Body of pancreas (tissue), 4 donors: ENCODE data around the gene PDE9A. TPM values are rescaled to one million over a fixed set of nuclear protein-coding genes. Genes with fewer than 3 reads are reported as not detected.

Experiments used
- ATAC-seq: fragments of 150-250 bp; one replicate; pipeline ENCODE4 v1.9.1; 2016
- DNase-seq, 4 donors: peaks; one replicate each; pipeline ENCODE4 v3.0.0-alpha.2; 2019
- H3K27ac ChIP-seq, 4 donors: fragments of 200-600 bp; sonication (generic); 1 replicate in 3 of 4; 2 replicates in 1 of 4; pipeline versions ENCODE4 v1.5.1 to v1.6.1; 2016 to 2019; ENCODE audit warnings: mild to moderate bottlenecking in 1 of 4, mixed read lengths in 1 of 4, moderate library complexity in 1 of 4
- H3K27me3 ChIP-seq, 2 donors: fragments of 200-600 bp; sonication (generic); one replicate each; pipeline ENCODE4 v1.6.0; 2016; ENCODE audit warnings: mild to moderate bottlenecking in 1 of 2
- H3K36me3 ChIP-seq, 2 donors: fragments of 200-600 bp; sonication (generic); replicated peaks in 1 of 2; 2 replicates each; pipeline ENCODE4 v1.5.1; 2016; ENCODE audit warnings: low read depth in 2 of 2; ENCODE audit not compliant: insufficient read depth in 1 of 2
- H3K4me1 ChIP-seq: fragments of 200-600 bp; sonication (generic); one replicate; pipeline ENCODE4 v1.6.0; 2016
- H3K4me3 ChIP-seq, 2 donors: fragments of 200-600 bp; sonication (generic); 1 replicate in 1 of 2; 2 replicates in 1 of 2; pipeline ENCODE4 v1.5.1; 2016 to 2019
- H3K9me3 ChIP-seq, 3 donors: fragments of 200-600 bp; sonication (generic); 1 replicate in 2 of 3; 2 replicates in 1 of 3; pipeline ENCODE4 v1.5.1; 2016
- CTCF ChIP-seq, 7 experiments: fragments of 450-650 bp in 4 of 7; fragments of 200-600 bp in 3 of 7; sonication (generic) in 3 of 7; IDR thresholded peaks; one replicate each; pipeline ENCODE4 v1.5.1; 2016 to 2019; ENCODE audit warnings: antibody characterized with exemption in 7 of 7
- POLR2A ChIP-seq, 3 donors: fragments of 450-650 bp; IDR thresholded peaks; one replicate each; pipeline ENCODE4 v1.6.1; 2016; ENCODE audit warnings: antibody characterized with exemption in 3 of 3, mild to moderate bottlenecking in 2 of 3
- WGBS, 2 donors: methylation state at CpG; one replicate each; pipeline ENCODE4 v1.1.5; 2017; 5-methylcytosine and 5-hydroxymethylcytosine counted together
- intact Hi-C: fragments of 100-400 bp; cut with DNase I; formaldehyde crosslinking; loops from one replicate; pipeline ENCODE4 v1.15.1; 2023
- total RNA-seq, 2 donors: library from RNA; depleted of rRNA; stranded (reverse); fragments of >200 nt; gene quantifications; one replicate each; pipeline ENCODE4 v1.1.0, GENCODE V29; 2016

Gene PDE9A
- total RNA-seq, 2 donors from 2014 or later = 5.2 to 7.9 TPM

GRCh38 chr21:42664614-42665013 lies 11.2 kb downstream of the PDE9A start:
- Histone ChIP-seq H3K4me3 (no peak overlapping the region), H3K4me1 (no peaks in the 10 kb centered on the region), H3K27ac (no peak overlapping the region), H3K9me3 (no peaks in the 10 kb centered on the region), H3K36me3 (no peaks in the 10 kb centered on the region), H3K27me3 (no peaks in the 10 kb centered on the region)
- DNase-seq (no peak), ATAC-seq (no peak)
- TF ChIP-seq CTCF (IDR thresholded peaks at IDR 0.05) (no peak), POLR2A (IDR thresholded peaks at IDR 0.05) (no peak)
- WGBS, 2 donors = 76 to 80% methylated on average over 10 of the region's 10 CpGs
- intact Hi-C loops = no loop called here

- intact Hi-C loops = no loop called here
- no peak overlapping the region for H3K4me3 ChIP-seq
- no peaks in the 10 kb centered on the region for H3K9me3 ChIP-seq
- no peak for TF ChIP-seq POLR2A (IDR thresholded peaks at IDR 0.05)
- no peak for TF ChIP-seq CTCF (IDR thresholded peaks at IDR 0.05)
- DNase-seq (no peak), ATAC-seq (no peak)
- H3K4me1 ChIP-seq = no peaks in the 10 kb centered on the region
- no peaks in the 10 kb centered on the region for H3K36me3 ChIP-seq
- no peaks in the 10 kb centered on the region for H3K27me3 ChIP-seq
- WGBS, 2 donors = 81 to 91% methylated on average over 3 to 8 of the region's 8 CpGs
- no peak overlapping the region for H3K27ac ChIP-seq
Measured at GRCh38 chr21:42665026-42665425, 11.6 kb downstream of the PDE9A start.

GRCh38 chr21:42665484-42665883 lies 12.1 kb downstream of the PDE9A start:
- Histone ChIP-seq H3K9me3 (no peaks in the 10 kb centered on the region), H3K4me1 (no peaks in the 10 kb centered on the region), H3K27ac (no peak overlapping the region), H3K27me3 (no peaks in the 10 kb centered on the region), H3K4me3 (no peak overlapping the region), H3K36me3 (no peaks in the 10 kb centered on the region)
- intact Hi-C loops = no loop called here
- WGBS, 2 donors = 92 to 93% methylated on average over 7 to 13 of the region's 13 CpGs
- DNase-seq (no peak), ATAC-seq (no peak)
- TF ChIP-seq CTCF (IDR thresholded peaks at IDR 0.05) (no peak), POLR2A (IDR thresholded peaks at IDR 0.05) (no peak)

- 65 to 80% methylated on average over 14 to 30 of the region's 30 CpGs for WGBS, 2 donors
- intact Hi-C loops = no loop called here
- Histone ChIP-seq H3K9me3 (no peaks in the 10 kb centered on the region), H3K27ac (no peak overlapping the region), H3K4me1 (no peaks in the 10 kb centered on the region), H3K36me3 (no peaks in the 10 kb centered on the region), H3K4me3 (no peak overlapping the region), H3K27me3 (no peaks in the 10 kb centered on the region)
- TF ChIP-seq POLR2A (IDR thresholded peaks at IDR 0.05) = no peak
- DNase-seq (no peak), ATAC-seq (no peak)
Measured at GRCh38 chr21:42666023-42666747, 12.8 kb downstream of the PDE9A start.

GRCh38 chr21:42666925-42667324 lies 13.5 kb downstream of the PDE9A start:
- no peaks in the 10 kb centered on the region for H3K9me3 ChIP-seq
- ATAC-seq (no peak), DNase-seq (no peak)
- intact Hi-C loops = no loop called here
- WGBS, 2 donors = 91% methylated on average over 11 of the region's 11 CpGs; no CpG with 5 or more reads in 1 of the 2 donors
- H3K36me3 ChIP-seq = no peaks in the 10 kb centered on the region
- no peak overlapping the region for H3K4me3 ChIP-seq
- no peak overlapping the region for H3K27ac ChIP-seq
- TF ChIP-seq POLR2A (IDR thresholded peaks at IDR 0.05) (no peak), CTCF (IDR thresholded peaks at IDR 0.05) (no peak)
- peaks cover 3% of the 10 kb centered on the region for H3K4me1 ChIP-seq
- H3K27me3 ChIP-seq = no peaks in the 10 kb centered on the region
